Astrocyte of the cerebellum (primary cell): Measurements from ENCODE around the gene ACOT11.

Experiments used
- DNase-seq: peaks from one replicate; pipeline ENCODE4 v3.0.0-alpha.2; 2011; ENCODE audit warnings: low read depth
- H3K4me3 ChIP-seq: 2 replicates; pipeline ENCODE4 v1.5.1; 2011; ENCODE audit warnings: mild to moderate bottlenecking, low read depth, low read length, moderate library complexity
- in situ Hi-C: cut with HindIII; loops from 2 replicates; pipeline ENCODE4 v1.10.0; 2017; ENCODE audit warnings: low sequenced_read_pairs
- TF ChIP-seq, protein P1 (sequence below): IDR thresholded peaks from 2 replicates; pipeline ENCODE4 v1.5.1; 2012; ENCODE audit warnings: low read length, low read depth, moderate library complexity, mild to moderate bottlenecking; ENCODE audit errors: missing control alignments

ACOT11 gene

DNA sequence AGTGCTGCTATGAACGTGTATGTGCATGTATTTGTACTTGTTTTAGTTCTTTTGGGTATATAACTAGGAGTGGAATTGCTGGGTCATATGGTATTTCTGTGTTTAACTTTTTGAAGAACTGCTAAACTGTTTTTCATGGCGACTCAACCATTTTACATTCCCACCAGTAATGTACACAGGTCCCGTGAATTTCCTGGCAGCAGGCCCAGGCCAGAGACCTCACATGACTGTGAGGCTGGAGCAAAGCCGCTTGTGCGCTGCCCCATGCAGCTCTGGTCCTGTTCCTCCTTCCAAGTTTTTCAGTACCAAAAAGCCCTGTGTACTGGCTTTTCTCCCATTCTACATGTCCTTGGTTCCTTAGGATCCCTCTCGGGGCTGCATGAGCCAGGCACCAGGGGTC, 29.6 kb downstream of the ACOT11 start:
- TF ChIP-seq, protein P1, sequence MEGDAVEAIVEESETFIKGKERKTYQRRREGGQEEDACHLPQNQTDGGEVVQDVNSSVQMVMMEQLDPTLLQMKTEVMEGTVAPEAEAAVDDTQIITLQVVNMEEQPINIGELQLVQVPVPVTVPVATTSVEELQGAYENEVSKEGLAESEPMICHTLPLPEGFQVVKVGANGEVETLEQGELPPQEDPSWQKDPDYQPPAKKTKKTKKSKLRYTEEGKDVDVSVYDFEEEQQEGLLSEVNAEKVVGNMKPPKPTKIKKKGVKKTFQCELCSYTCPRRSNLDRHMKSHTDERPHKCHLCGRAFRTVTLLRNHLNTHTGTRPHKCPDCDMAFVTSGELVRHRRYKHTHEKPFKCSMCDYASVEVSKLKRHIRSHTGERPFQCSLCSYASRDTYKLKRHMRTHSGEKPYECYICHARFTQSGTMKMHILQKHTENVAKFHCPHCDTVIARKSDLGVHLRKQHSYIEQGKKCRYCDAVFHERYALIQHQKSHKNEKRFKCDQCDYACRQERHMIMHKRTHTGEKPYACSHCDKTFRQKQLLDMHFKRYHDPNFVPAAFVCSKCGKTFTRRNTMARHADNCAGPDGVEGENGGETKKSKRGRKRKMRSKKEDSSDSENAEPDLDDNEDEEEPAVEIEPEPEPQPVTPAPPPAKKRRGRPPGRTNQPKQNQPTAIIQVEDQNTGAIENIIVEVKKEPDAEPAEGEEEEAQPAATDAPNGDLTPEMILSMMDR = no peak
- no peak overlapping the region for H3K4me3 ChIP-seq
- DNase-seq = peak; percentile 32
- in situ Hi-C loops = no loop called here

DNA sequence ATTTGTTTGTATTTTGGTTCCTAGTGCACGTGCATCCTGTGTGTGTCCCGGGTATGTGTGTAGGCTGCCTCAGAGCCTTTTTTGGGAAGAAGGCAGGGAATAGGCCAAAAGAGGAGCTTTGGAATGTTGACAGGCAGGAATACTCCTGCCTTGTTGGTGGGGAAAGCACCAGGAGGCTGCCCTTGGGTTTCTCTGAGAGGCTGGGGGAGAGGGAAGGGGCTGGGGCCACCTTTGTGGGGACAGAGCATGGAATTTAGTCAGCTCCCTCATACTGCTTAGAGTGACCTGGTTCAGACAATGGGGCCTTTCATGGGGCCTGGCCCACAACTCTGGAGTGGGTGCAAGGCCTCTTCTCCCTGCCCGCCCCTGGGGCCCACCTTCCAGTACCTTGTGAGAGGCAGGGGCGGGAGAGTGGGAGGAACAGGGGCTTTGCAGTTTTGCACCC, 31.3 kb downstream of the ACOT11 start:
- in situ Hi-C loops = no loop called here
- no peak overlapping the region for H3K4me3 ChIP-seq
- DNase-seq = no peak
- TF ChIP-seq, protein P1 = no peak

DNA sequence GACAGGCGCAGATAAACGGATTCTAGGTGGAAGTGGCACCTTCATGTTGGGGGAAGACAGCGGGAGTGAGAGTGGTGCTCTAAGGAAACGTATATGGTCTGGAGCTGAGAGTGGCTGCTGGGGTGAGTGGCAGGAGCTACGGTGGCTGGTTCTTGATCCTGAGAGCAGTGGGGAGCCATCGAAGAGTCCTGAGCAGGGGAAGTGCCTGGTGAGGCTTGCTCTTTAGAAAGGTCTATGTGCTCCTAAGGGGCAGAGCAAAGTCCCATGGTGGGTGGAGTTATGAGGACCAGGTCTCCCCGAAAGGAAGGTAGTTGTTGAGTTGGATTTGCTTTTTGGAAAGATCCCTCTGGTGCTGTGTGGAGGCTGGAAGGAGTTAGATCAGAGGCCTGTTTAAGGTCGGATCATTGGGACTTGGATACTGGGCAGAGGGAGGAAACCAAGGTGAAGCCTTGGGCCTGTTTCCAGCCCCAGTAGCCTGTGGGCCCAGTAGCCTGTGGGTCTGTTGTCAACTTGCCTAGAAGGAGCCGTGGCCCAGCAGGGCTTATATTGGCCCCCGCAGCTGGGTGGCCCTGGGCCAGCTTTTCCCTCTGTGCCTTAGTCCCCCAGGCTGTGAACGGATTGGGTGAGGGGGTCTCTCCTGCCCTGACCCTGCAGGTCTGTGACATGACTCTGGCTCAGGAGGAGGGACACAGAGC, 33.0 kb downstream of the ACOT11 start:
- no peak for DNase-seq
- no peak overlapping the region for H3K4me3 ChIP-seq
- in situ Hi-C loops = no loop called here
- TF ChIP-seq, protein P1 = no peak

DNA sequence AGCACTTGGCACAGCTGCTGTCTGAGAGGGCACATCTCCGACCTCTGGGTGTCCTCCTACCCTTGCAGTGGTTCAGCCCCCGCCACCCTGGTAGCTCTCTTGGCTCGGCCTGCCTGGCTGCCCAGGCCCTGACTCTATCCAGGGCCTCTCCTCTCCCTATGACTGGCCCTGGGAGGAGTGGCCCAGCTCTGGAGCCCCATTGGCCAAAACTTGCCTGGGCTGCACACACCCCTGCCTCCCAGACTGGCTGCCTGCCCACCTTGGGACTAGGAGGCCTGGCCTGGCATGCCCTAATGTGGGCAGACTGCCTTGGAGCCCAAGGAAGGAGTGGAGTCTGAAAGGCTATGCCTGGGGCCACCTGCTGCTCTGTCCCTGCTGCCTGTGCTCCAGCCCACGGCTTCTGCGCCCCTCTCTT, 33.6 kb downstream of the ACOT11 start:
- DNase-seq = peak; percentile 19
- in situ Hi-C loops = no loop called here
- TF ChIP-seq, protein P1 = no peak
- H3K4me3 ChIP-seq = no peak overlapping the region

DNA sequence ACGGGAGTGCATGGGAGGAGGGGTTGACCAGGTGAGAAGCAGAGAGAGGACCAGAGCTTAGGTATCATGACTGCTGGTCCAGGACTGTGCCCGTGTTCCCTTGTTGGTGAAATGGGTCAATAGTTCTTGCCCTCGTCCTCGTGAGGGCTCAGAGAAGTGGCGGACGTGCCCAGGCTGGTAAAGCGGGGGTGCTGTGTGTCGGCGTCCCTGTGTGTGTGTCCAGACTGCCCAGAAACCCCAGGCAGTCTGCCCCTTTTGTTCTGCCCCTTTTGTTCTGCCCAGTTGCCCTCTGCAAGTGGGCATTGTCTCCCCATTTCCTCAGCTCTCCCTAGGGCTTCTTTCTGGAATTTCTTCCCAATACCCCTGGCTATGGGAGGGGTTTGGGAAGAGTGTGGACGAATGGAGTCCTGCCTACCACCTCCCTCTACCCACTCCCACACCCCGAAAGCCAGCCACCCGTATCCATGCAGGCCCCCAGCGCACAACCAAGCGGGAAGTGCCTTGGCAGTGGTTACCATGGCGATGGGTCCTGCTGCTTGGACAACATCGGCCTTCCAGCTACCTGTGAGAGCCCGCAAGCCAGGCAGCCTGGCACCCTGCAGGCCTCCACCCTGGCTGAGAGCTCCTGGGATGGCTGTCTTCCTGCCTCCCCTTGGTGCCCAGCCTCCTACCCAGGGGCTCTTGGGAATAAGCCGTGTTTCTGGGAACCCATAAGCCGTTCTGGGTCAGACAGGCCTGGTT, 34.7 kb downstream of the ACOT11 start:
- DNase-seq = no peak
- TF ChIP-seq, protein P1 = no peak
- in situ Hi-C loops = no loop called here
- no peak overlapping the region for H3K4me3 ChIP-seq

DNA sequence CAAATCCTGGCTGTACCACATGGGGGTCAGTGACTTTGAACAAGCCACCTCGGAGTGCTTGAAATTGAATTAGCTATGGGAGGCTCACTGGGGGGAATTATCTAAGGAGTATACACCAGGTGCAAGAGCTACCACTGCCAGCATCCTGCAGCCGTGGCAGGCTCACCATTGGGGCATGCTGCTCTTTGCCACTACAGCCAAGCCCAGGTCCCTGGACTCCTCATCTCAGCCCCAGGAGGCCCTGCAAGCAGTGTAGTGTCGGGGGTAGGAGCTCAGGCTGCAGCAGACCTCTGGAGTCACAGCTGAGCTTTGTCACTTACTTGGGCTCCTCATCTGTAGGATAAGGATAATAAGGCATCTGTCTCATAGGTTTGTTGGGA, 35.3 kb downstream of the ACOT11 start:
- H3K4me3 ChIP-seq = no peak overlapping the region
- DNase-seq = no peak
- TF ChIP-seq, protein P1 = no peak
- in situ Hi-C loops = no loop called here
